HEK293 (cell line): ENCODE measurements around the gene MMP19.

Source experiments
- ZNF174 ChIP-seq: fragments of 450-650 bp; formaldehyde crosslinking; IDR thresholded peaks from 2 replicates; pipeline ENCODE4 v1.5.0; 2017; ENCODE audit warnings: missing biosample characterization, mild to moderate bottlenecking, missing genetic modification characterization
- ZNF776 ChIP-seq: fragments of 450-650 bp; formaldehyde crosslinking; IDR thresholded peaks from 2 replicates; pipeline ENCODE4 v1.5.0; 2017; ENCODE audit warnings: missing biosample characterization, missing genetic modification characterization, borderline replicate concordance
- ZSCAN23 ChIP-seq: fragments of 450-650 bp; formaldehyde crosslinking; IDR thresholded peaks from 2 replicates; pipeline ENCODE4 v1.5.1; 2016; ENCODE audit warnings: missing biosample characterization, missing genetic modification characterization
- TF ChIP-seq, protein P1 (sequence below): fragments of 450-650 bp; formaldehyde crosslinking; IDR thresholded peaks from 2 replicates; pipeline ENCODE4 v1.5.1; 2016; ENCODE audit warnings: missing biosample characterization, missing genetic modification characterization
- TF ChIP-seq, protein P2 (sequence below): fragments of 450-650 bp; formaldehyde crosslinking; IDR thresholded peaks from 2 replicates; pipeline ENCODE4 v1.5.1; 2016; ENCODE audit warnings: missing biosample characterization, missing genetic modification characterization

DNA sequence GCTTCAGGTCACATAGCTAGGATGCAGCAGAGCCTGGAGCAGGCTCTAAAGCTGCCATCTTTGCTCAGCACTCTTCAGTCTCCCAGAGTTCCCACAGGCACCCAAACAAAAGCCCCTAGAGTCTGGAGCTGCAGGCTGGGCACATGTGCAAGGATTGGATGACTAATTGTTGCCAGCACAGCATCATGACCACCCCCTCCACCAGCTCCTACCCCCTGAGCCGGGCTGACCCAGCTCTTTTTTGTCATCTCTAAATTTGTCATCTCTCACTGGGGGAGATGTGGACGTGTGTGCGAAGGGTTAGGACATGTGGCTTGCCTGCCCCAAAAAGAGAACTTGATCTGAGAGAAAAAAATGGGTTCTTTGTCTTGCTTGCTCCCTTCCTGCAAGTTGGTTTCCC is 4.3 kb upstream of the MMP19 start:
- TF ChIP-seq ZNF174 (no peak), ZSCAN23 (tag by site-specific recombination) (no peak), ZNF776 (tag by site-specific recombination) (no peak)
- TF ChIP-seq, protein P1, sequence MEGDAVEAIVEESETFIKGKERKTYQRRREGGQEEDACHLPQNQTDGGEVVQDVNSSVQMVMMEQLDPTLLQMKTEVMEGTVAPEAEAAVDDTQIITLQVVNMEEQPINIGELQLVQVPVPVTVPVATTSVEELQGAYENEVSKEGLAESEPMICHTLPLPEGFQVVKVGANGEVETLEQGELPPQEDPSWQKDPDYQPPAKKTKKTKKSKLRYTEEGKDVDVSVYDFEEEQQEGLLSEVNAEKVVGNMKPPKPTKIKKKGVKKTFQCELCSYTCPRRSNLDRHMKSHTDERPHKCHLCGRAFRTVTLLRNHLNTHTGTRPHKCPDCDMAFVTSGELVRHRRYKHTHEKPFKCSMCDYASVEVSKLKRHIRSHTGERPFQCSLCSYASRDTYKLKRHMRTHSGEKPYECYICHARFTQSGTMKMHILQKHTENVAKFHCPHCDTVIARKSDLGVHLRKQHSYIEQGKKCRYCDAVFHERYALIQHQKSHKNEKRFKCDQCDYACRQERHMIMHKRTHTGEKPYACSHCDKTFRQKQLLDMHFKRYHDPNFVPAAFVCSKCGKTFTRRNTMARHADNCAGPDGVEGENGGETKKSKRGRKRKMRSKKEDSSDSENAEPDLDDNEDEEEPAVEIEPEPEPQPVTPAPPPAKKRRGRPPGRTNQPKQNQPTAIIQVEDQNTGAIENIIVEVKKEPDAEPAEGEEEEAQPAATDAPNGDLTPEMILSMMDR (tag by site-specific recombination) = no peak
- TF ChIP-seq, protein P2, sequence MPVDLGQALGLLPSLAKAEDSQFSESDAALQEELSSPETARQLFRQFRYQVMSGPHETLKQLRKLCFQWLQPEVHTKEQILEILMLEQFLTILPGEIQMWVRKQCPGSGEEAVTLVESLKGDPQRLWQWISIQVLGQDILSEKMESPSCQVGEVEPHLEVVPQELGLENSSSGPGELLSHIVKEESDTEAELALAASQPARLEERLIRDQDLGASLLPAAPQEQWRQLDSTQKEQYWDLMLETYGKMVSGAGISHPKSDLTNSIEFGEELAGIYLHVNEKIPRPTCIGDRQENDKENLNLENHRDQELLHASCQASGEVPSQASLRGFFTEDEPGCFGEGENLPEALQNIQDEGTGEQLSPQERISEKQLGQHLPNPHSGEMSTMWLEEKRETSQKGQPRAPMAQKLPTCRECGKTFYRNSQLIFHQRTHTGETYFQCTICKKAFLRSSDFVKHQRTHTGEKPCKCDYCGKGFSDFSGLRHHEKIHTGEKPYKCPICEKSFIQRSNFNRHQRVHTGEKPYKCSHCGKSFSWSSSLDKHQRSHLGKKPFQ (tag by site-specific recombination) = no peak
